SW 1271 (cell line): ENCODE results near the gene EVC.

ENCODE experiments used
- DNase-seq, 2 experiments: peaks; one replicate each; lab custom pipeline; 2025; lab: John Stamatoyannopoulos, UW

Gene EVC

GRCh38 chr4:5755161-5755560, 44.2 kb downstream of the EVC start:
- DNase-seq = no peak

- DNase-seq = no peak
These were observed 44.7 kb downstream of the EVC start for GRCh38 chr4:5755679-5756078.

GRCh38 chr4:5756271-5756670, 45.3 kb downstream of the EVC start:
- DNase-seq = no peak

- no peak for DNase-seq
These were observed 46.1 kb downstream of the EVC start for GRCh38 chr4:5757091-5757490.

- no peak for DNase-seq
These were observed 46.5 kb downstream of the EVC start for GRCh38 chr4:5757536-5757935.

GRCh38 chr4:5757954-5758353, 47.0 kb downstream of the EVC start:
- no peak for DNase-seq

- peak; percentile 83 to 95 for DNase-seq
These were observed 47.7 kb downstream of the EVC start for GRCh38 chr4:5758741-5759140.

- DNase-seq = no peak
These were observed 48.5 kb downstream of the EVC start for GRCh38 chr4:5759236-5760075.

GRCh38 chr4:5760246-5760645, 49.2 kb downstream of the EVC start:
- no peak for DNase-seq

- no peak for DNase-seq
These were observed 50.0 kb downstream of the EVC start for GRCh38 chr4:5760936-5761480.

GRCh38 chr4:5770051-5770450, 59.0 kb downstream of the EVC start:
- no peak for DNase-seq

- no peak for DNase-seq
These were observed 61.7 kb downstream of the EVC start for GRCh38 chr4:5772528-5773270.

GRCh38 chr4:5773271-5773555, 62.2 kb downstream of the EVC start:
- no peak for DNase-seq

GRCh38 chr4:5774416-5775036, 63.5 kb downstream of the EVC start:
- DNase-seq = no peak

GRCh38 chr4:5776510-5776909, 65.5 kb downstream of the EVC start:
- DNase-seq = no peak

- peak; percentile 16 to 32 for DNase-seq
These were observed 70.0 kb downstream of the EVC start for GRCh38 chr4:5780831-5781480.

- no peak for DNase-seq
These were observed 70.7 kb downstream of the EVC start for GRCh38 chr4:5781691-5782090.

- no peak for DNase-seq
These were observed 72.0 kb downstream of the EVC start for GRCh38 chr4:5782829-5783476.

GRCh38 chr4:5783486-5783885, 72.5 kb downstream of the EVC start:
- no peak for DNase-seq

GRCh38 chr4:5784021-5784420, 73.0 kb downstream of the EVC start:
- no peak for DNase-seq

- DNase-seq = no peak
These were observed 74.1 kb downstream of the EVC start for GRCh38 chr4:5784960-5785611.
